Fibroblast of skin of back (primary cell): Measurements from ENCODE around the gene RFTN1.
A peak's percentile ranks its signal among the peaks of the same experiment; 100 is the strongest.

Source experiments
- DNase-seq: peaks from one replicate; pipeline ENCODE4 v3.0.0-alpha.2; 2013

The RFTN1 gene

DNA sequence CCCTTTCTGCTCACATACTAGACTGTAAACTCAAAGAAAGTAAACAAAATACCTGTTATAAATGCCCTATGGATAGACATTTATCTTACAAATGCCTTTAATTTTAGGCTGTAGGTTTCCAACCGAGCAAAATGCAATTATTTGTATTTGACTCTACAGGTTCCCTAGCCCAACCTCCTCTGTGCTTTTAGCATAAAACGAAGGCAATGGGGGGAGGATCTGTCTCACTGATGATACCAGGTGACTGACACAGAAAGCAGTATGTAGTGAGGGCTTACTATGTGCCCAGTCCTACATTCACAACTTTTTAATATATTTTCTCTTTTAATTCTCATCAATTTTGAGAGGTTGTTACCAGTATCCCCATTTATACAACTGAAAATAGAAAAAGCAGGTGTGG lies 161.1 kb downstream of the RFTN1 start:
- DNase-seq = no peak

DNA sequence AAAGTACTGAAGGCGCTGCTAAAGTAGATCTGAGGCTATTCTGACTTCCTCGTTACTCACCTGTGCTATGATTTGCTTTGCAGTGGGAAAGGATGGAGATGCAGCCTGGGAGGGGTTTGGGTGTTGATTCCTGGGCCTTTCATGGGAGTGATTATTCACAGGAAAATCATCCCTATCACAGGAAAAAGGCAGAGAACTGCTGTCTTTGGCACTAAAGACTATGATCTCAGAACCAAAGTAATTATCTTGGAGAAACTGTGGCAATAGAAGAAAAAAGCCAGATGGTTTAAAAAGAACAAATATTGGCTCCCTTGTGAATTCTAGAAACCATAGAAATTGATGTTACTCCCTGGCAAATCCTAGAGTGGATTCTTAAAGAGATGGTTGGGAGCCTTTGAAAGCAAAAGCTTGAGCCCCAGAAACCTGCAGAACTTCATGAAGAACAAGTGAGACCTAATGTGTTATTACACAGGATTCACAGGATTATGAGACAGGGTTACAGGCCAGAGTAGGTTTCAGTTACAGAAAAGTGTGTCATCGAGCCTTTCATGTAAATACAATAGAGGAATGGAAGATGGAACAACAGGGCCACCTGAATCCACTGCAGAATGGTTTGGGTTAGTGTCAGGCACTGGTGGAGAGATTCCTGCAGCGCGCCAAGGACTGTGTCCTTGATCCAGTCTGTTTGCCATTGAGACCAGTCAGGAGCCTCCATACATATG lies 162.7 kb downstream of the RFTN1 start:
- peak; percentile 58 for DNase-seq

DNA sequence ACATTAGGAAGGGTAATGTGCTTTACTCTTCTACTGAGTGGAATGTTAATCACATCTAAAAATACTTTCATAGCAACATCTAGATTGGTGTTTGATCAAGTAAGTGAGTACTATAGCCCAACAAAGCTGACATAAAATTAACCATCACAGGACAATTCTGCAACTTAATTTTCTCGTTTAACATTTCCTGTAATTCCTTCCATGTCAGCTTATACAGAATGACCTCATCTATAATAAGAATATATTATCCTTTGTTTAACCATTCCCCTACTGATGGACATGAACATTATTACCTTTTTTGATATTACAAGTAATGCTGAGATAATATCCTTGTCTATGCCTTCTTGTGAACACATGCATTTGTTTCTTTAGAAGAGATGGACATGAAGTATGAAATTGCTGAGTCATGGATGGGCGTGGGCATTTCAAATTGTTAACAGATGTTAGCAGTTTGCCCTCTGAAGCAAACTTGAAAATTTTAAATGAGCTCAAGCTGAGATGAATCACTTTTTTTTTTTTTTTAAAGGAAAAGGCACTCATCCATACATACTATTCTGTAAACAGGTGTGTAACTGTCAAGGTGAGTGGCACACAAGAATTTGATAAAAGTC lies 163.4 kb downstream of the RFTN1 start:
- DNase-seq = peak; percentile 88

DNA sequence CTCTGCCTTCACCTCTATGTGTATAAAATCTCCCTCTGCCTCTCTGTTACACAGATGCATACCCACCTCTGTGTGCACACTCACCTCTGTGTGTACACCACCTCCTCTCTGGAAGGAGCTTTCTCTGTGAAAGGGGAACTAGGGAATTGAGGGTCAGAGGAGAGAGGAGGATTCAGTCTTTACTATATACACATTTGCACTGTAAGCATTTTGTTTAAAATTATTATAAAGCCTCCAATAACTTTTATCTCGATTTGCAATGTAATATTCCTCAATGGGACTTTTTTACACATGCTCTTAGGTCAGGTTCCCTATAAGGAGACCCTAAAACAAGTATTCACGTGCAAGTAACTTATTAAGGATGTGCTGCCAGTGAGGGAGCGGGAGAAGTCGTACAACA lies 166.0 kb downstream of the RFTN1 start:
- no peak for DNase-seq

GRCh38 chr3:16346413-16347081 lies 167.0 kb downstream of the RFTN1 start:
- no peak for DNase-seq

DNA sequence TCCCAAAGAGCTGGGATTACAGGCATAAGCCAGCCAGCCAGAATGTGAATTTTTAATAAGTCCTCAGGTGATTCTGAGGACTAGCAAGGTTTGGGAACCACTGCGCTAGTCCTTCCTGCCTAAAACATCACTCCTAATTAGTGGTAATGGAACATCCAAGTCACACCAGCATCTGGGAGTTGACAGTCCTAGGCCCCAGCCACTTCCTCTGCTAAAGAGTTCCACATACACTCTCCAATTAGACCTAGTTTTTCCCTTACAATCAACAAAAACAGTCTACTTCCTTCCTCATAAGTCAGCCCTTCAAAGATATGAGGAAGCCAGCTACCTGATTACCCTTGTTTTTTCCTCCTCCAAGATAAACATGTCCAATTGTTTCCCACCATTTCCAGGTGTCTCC lies 170.4 kb downstream of the RFTN1 start:
- no peak for DNase-seq

DNA sequence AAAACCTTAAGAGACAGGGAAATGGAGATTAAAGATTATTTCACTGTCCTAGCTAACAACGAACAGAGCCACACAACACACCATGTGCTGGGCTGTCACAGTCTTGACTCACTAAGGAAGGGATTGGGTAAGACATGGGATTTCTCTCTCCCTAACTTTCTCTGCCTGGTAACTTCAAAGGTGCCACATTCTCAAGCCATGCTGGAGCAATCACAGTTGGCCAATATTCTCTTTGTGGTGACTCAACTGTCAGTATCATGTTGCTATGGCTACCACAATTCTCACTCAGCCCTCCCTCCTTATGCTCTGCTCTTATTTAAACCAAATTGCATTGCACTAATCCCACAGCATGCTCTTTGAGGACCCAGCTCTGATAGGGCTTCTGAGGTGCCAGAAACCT lies 174.5 kb downstream of the RFTN1 start:
- peak; percentile 88 for DNase-seq

DNA sequence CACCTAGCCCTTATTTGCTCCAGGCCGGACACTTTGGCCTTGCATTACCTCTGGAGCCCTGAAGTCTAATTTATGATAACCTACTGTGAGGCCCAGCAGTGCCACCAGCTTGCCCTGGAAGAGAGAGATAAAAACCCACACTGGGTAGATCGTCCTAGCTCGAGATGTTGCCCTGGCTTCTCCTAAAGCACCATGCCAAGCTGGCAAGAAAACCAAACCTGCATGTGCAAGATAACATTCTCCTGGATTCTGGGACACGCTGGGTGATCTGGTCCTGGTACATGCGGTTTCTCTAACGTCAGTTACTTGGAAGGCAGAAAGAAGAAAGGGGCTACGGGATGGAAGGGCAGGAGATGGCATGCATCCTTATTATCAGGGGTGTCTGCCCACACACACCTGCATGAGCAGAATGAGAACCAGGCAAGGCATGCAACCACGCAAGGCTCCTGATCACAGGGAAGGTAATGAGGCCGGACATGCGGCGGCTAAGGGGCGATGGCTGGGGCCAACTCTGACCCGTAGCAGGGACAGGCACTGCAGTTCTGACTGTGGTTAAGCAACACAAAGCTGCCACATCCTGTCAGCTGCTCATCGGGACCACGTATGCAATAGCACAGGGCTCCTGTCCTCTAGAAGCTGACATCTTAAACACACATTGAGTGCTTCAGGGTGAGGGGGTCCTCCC lies 175.5 kb downstream of the RFTN1 start:
- no peak for DNase-seq

DNA sequence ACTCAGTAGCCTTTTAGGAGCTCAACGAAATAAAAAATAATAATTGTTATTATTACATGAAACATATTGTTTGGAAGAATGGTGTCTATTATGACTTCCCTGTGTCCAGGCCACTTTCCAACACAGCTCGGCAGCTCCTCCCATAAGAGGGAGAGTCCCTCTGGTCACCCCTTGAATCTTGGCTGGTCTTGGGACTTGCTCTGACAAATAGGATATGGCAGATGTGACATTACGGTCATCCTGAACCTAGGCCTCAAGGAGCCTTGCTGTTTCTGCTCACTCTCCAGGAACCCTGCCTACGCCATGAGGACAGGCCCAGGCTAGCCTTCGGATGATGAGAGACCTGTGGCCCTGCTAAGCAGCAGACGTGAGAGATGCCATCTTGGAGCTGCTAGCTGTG lies 176.7 kb downstream of the RFTN1 start:
- DNase-seq = no peak

- no peak for DNase-seq
These were observed 177.5 kb downstream of the RFTN1 start for GRCh38 chr3:16335772-16336645.

DNA sequence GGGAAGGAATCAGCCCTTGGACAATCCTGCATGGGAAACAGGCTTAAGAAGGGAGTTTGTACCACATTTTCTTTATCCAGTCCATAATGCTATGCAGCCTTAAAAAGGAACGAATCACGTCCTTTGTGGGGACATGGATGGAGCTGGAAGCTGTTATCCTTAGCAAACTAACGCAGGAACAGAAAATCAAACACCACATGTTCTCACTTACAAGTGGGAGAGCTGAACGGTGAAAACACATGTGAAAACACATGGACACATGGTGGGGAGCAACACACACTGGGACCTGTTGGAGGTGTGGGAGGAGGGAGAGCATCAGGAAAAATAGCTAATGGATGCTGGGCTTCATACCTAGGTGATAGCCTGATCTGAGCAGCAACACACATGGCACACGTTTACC lies 178.2 kb downstream of the RFTN1 start:
- DNase-seq = no peak

DNA sequence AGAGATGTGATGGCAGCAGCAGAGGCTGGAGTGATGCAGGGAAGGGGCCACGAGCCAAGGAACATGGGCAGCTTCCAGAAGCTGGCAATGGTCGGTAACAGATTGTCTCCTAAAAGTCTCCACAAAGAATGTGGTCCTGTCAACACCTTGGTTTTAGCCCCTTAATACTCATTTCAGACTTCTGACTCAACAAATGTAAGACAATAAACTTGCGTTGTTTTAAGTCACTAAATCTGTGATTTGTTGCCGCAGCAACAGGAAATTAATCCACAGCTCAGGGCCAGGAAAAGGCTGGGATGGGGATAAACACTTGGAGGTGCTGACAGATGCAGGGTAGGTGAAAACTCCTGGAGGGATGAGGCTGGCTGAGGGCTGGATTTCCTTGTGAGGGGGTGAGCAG lies 178.6 kb downstream of the RFTN1 start:
- DNase-seq = peak; percentile 70

- peak; percentile 82 for DNase-seq
These were observed 180.5 kb downstream of the RFTN1 start for GRCh38 chr3:16332904-16333426.

- DNase-seq = no peak
These were observed 182.1 kb downstream of the RFTN1 start for GRCh38 chr3:16331319-16331883.

GRCh38 chr3:16330351-16330750 lies 183.1 kb downstream of the RFTN1 start:
- DNase-seq = no peak

DNA sequence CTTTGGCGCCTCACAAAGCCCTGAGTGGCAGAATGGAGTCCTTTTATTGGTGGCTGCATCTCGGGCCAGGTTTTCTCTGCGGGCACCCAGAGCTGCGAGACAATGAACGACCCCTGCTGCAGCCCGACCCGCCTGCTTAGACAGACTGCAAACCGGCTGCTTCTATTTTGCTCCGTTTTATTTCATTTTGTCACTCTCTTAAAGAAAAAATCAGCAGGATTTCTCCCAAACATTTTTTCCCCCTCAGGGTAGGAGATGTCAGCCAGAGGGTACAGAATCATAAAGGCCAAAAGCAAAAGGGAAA lies 183.7 kb downstream of the RFTN1 start:
- no peak for DNase-seq

DNA sequence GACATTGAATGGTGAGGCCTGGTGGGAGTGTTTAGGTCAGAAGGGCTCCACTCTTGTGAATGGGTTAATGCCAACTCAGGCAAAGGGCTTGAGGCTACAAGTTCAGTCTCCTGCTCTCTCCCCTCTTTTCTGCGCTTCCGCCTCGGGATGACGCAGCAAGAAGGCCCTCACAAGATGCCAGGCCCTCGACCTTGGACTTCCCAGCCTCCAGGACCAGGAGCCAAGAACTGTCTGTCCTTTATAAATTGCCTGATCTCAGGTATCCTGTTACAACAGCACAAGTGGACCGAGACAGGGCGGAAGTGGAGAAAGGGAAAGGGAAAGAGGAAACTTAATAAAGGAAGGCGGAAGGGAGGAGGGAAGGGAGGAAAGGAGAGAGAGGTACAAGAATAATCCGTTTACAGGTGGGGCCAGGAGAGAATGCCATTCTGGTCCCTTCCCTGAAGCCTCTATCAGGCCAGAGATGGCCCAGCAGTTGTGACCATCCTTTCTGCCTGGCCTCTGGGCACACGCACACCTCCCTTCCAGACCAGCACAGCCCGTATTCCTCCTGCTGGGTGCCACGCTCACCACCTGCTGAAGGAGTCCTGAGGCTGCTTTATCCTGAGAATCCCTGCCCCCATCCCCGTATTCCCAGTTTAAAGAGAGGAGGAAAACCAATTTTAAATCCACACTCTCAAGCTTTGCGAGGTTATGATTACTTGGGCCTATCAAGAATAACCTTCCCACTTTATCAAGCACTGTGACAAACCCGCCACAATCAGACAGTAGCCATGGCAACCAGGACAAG lies 184.3 kb downstream of the RFTN1 start:
- DNase-seq = no peak

DNA sequence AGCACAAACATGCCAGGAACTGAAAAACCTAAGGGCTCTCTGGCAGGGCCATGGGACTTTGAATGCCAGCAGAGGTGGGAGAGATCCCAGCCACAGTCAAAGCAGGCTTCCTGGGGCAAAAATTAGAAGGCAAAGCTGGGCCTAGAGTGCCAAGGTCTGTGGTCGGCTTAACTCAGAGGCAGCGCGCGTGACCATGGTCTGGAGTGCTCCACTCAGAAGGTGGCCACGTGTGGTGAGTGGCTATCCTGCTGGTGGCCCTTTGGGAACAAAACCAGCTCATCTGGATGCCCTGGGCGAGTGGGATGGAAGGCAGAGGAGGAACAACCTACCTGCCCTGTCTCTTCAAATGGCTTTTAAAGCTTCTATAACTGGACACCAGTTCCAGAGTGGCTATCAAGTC lies 185.4 kb downstream of the RFTN1 start:
- DNase-seq = no peak

GRCh38 chr3:16326724-16327349 lies 186.7 kb downstream of the RFTN1 start:
- DNase-seq = no peak

DNA sequence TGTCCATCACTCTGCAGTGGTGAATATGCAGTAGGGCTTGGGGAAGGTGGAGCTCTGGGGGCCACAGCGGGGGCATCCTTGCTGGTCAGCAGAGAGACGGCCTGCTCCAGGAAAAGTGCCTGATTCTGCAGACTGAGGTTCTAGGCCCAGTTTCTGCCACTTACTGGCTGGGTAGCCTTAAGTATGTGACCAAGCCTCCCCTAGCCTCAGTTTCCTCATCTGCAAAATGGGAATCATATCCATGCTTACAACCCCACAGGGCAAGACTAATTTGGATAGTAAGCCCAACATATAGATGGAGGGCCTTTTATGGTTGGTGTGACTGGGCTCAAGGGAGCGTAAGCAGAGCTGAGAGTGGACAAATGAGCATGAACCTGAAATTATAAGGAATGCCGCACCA lies 187.6 kb downstream of the RFTN1 start:
- DNase-seq = no peak

DNA sequence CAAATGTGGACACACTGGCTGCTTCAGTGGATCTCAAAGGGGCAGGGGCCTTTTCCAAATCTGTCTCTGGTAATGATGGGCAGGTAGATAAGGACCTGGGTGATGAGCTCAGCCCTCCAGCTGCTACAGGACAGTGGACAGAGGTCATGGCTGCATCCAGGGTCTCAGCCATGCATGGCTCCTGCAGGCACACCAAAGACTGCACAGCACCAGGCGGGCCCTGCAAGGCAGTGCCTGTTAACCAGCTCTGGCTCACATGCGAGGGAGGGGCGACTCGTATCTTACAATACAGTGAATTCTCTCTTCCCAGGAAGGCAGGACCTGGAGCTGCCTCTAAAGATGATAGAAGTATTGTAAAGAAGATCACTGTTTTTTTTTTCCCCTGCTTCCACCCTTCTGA lies 189.8 kb downstream of the RFTN1 start:
- DNase-seq = no peak
